H9 (cell line): Measurements from ENCODE around the gene CABP4. TPM values are rescaled to one million over a fixed set of nuclear protein-coding genes. Genes with fewer than 3 reads are reported as not detected.

ENCODE experiments used
- DNase-seq: peaks from one replicate; pipeline ENCODE4 v3.0.0-alpha.2; 2017
- H2AFZ ChIP-seq: one replicate; pipeline ENCODE4 v1.6.1; 2013; ENCODE audit warnings: mild to moderate bottlenecking, low read length, control low read depth, moderate library complexity
- H2AK5ac ChIP-seq: 2 replicates; pipeline ENCODE4 v1.6.1; 2013; ENCODE audit warnings: low read length, control low read depth, mixed read lengths; ENCODE audit not compliant: insufficient read length
- H2BK120ac ChIP-seq: one replicate; pipeline ENCODE4 v1.6.1; 2013; ENCODE audit warnings: low read depth, mild to moderate bottlenecking, low read length, control low read depth, inconsistent platforms; ENCODE audit not compliant: poor library complexity, severe bottlenecking
- H2BK12ac ChIP-seq: 2 replicates; pipeline ENCODE4 v1.6.1; 2013; ENCODE audit warnings: low read length, control low read depth, mixed read lengths, low read depth; ENCODE audit not compliant: insufficient read length
- H2BK15ac ChIP-seq: 2 replicates; pipeline ENCODE4 v1.6.1; 2013; ENCODE audit warnings: low read depth, low read length, control low read depth
- H2BK20ac ChIP-seq: one replicate; pipeline ENCODE4 v1.6.1; 2013; ENCODE audit warnings: low read depth, mild to moderate bottlenecking, low read length, control low read depth, inconsistent platforms; ENCODE audit not compliant: poor library complexity, severe bottlenecking
- H2BK5ac ChIP-seq: 2 replicates; pipeline ENCODE4 v1.6.1; 2013; ENCODE audit warnings: low read length, control low read depth, mixed read lengths; ENCODE audit not compliant: insufficient read length
- H3K14ac ChIP-seq: 2 replicates; pipeline ENCODE4 v1.6.1; 2013; ENCODE audit warnings: low read length, control low read depth; ENCODE audit not compliant: insufficient read depth
- H3K18ac ChIP-seq: 2 replicates; pipeline ENCODE4 v1.6.1; 2013; ENCODE audit warnings: low read depth, mild to moderate bottlenecking, mixed read lengths, low read length, control low read depth; ENCODE audit not compliant: insufficient read length
- H3K23ac ChIP-seq: 2 replicates; pipeline ENCODE4 v1.6.1; 2013; ENCODE audit warnings: low read length, control low read depth, mixed read lengths, low read depth; ENCODE audit not compliant: insufficient read length
- H3K23me2 ChIP-seq: 2 replicates; pipeline ENCODE4 v1.6.1; 2013; ENCODE audit warnings: low read depth, mild to moderate bottlenecking, mixed read lengths, low read length, control low read depth; ENCODE audit not compliant: insufficient read length, poor library complexity, severe bottlenecking
- H3K27ac ChIP-seq: 2 replicates; pipeline ENCODE4 v1.5.1; 2013; ENCODE audit warnings: low read length, control low read depth, mixed read lengths, low read depth; ENCODE audit not compliant: insufficient read length
- H3K27me3 ChIP-seq: 2 replicates; pipeline ENCODE4 v1.6.1; 2013; ENCODE audit warnings: low read length, control low read depth, inconsistent platforms; ENCODE audit not compliant: insufficient read depth
- H3K4ac ChIP-seq: 2 replicates; pipeline ENCODE4 v1.6.1; 2013; ENCODE audit warnings: low read depth, mild to moderate bottlenecking, control low read depth, inconsistent platforms, low read length, moderate library complexity
- H3K4me1 ChIP-seq: 2 replicates; pipeline ENCODE4 v1.6.1; 2013; ENCODE audit warnings: low read length, control low read depth, inconsistent platforms; ENCODE audit not compliant: insufficient read depth
- H3K4me2 ChIP-seq: 2 replicates; pipeline ENCODE4 v1.6.1; 2013; ENCODE audit warnings: low read length, control low read depth, mixed read lengths; ENCODE audit not compliant: insufficient read length, insufficient read depth
- H3K56ac ChIP-seq: 2 replicates; pipeline ENCODE4 v1.6.1; 2013; ENCODE audit warnings: low read depth, mild to moderate bottlenecking, mixed read lengths, low read length, control low read depth; ENCODE audit not compliant: insufficient read length
- H3K79me1 ChIP-seq: 2 replicates; pipeline ENCODE4 v1.6.1; 2013; ENCODE audit warnings: low read depth, mild to moderate bottlenecking, moderate library complexity, low read length, control low read depth, inconsistent platforms; ENCODE audit not compliant: insufficient read depth, poor library complexity, severe bottlenecking
- H3K79me2 ChIP-seq: 2 replicates; pipeline ENCODE4 v1.6.1; 2013; ENCODE audit warnings: low read length, control low read depth, inconsistent platforms; ENCODE audit not compliant: insufficient read depth
- H3K9ac ChIP-seq: 2 replicates; pipeline ENCODE4 v1.6.1; 2013; ENCODE audit warnings: low read length, control low read depth, mixed read lengths; ENCODE audit not compliant: insufficient read length; ENCODE audit errors: extremely low read depth
- H3K9me3 ChIP-seq: one replicate; pipeline ENCODE4 v1.6.1; 2013; ENCODE audit warnings: low read depth, low read length, inconsistent platforms; ENCODE audit not compliant: control insufficient read depth
- H3T11ph ChIP-seq: one replicate; pipeline ENCODE4 v1.6.1; 2013; ENCODE audit warnings: mild to moderate bottlenecking, low read length, control low read depth, inconsistent platforms
- H4K20me1 ChIP-seq: one replicate; pipeline ENCODE4 v1.6.1; 2013; ENCODE audit not compliant: control insufficient read depth, insufficient read length, insufficient read depth
- H4K5ac ChIP-seq: 2 replicates; pipeline ENCODE4 v1.6.1; 2013; ENCODE audit warnings: low read depth, mild to moderate bottlenecking, mixed read lengths, low read length, control low read depth; ENCODE audit not compliant: insufficient read length
- H4K8ac ChIP-seq: replicated peaks from 2 replicates; pipeline ENCODE4 v1.6.1; 2013; ENCODE audit warnings: low read length, control low read depth, mixed read lengths, low read depth; ENCODE audit not compliant: insufficient read length
- H4K91ac ChIP-seq: 2 replicates; pipeline ENCODE4 v1.6.1; 2013; ENCODE audit warnings: low read depth, mild to moderate bottlenecking, moderate library complexity, mixed read lengths, low read length, control low read depth; ENCODE audit not compliant: insufficient read length
- H3K27ac Mint-ChIP-seq, 3 experiments: 2 replicates in 2 of 3; 3 replicates in 1 of 3; pipeline ENCODE4 v1.8.0; 2020 to 2021; ENCODE audit warnings: mixed read lengths in 3 of 3, mild to moderate bottlenecking in 1 of 3, moderate library complexity in 1 of 3
- H3K27me3 Mint-ChIP-seq: 2 replicates; pipeline ENCODE4 v1.8.0; 2021; ENCODE audit warnings: low read depth, mild to moderate bottlenecking, moderate library complexity, mixed read lengths
- H3K36me3 Mint-ChIP-seq, 3 experiments: 2 replicates in 2 of 3; 3 replicates in 1 of 3; pipeline ENCODE4 v1.8.0; 2020 to 2021; ENCODE audit warnings: low read depth in 3 of 3, mixed read lengths in 3 of 3; ENCODE audit not compliant: insufficient read depth in 1 of 3
- H3K4me1 Mint-ChIP-seq, 2 experiments: 2 replicates each; pipeline ENCODE4 v1.8.0; 2020; ENCODE audit warnings: mixed read lengths in 2 of 2
- H3K4me3 Mint-ChIP-seq, 2 experiments: 2 replicates in 1 of 2; 3 replicates in 1 of 2; pipeline ENCODE4 v1.8.0; 2020 to 2021; ENCODE audit warnings: mild to moderate bottlenecking in 2 of 2, mixed read lengths in 2 of 2, moderate library complexity in 1 of 2
- H3K9me3 Mint-ChIP-seq, 2 experiments: 2 replicates in 1 of 2; 3 replicates in 1 of 2; pipeline ENCODE4 v1.8.0; 2020; ENCODE audit warnings: mild to moderate bottlenecking in 2 of 2, mixed read lengths in 2 of 2, moderate library complexity in 1 of 2
- CTCF ChIP-seq: fragments of 200-600 bp; sonication (generic); conservative IDR thresholded peaks from 3 replicates; pipeline ENCODE4 v1.8.0; 2021; ENCODE audit warnings: antibody characterized with exemption, mild to moderate bottlenecking
- WGBS: extraction: QIAGEN DNeasy Blood & Tissue Kit; methylation state at CpG from one replicate; pipeline ENCODE4 v1.1.7; 2013; ENCODE audit warnings: missing lambda C conversion rate, low lambda C conversion rate, mixed read lengths; ENCODE audit not compliant: insufficient read length; ENCODE audit errors: extremely low coverage; 5-methylcytosine and 5-hydroxymethylcytosine counted together
- total RNA-seq: library from RNA; stranded (reverse); gene quantifications from 2 replicates; pipeline ENCODE4 v1.2.1, GENCODE V29; 2021

The CABP4 gene
- total RNA-seq, 1 experiment from 2014 or later = not detected

GRCh38 chr11:67408437-67409200, 46.5 kb upstream of the CABP4 start:
- TF ChIP-seq CTCF = no peak
- H3T11ph ChIP-seq = no peak overlapping the region
- DNase-seq = no peak
- H2AK5ac ChIP-seq = no peak overlapping the region
- H3K18ac ChIP-seq = no peak overlapping the region
- H3K27me3 ChIP-seq = no peaks in the 10 kb centered on the region
- no peak overlapping the region for H4K91ac ChIP-seq
- no peak overlapping the region for H3K4me2 ChIP-seq
- no peak overlapping the region for H3K27ac ChIP-seq
- Mint-ChIP-seq H3K4me1 (peaks cover 14 to 28% of the 10 kb centered on the region in 2 experiments), H3K27ac (peak overlapping the region in 1 of 3 experiments; percentile 22; a peak in 1 of 7 replicates), H3K36me3 (no peaks in the 10 kb centered on the region), H3K9me3 (no peaks in the 10 kb centered on the region), H3K4me3 (0 out of 5 replicates have a peak overlapping the region, but pooled peaks of 1 of the 2 experiments have one; percentile 46), H3K27me3 (peaks cover 45% of the 10 kb centered on the region)
- no peak overlapping the region for H2BK5ac ChIP-seq
- no CpG with 5 or more reads among the region's 18 CpGs for WGBS
- no peaks in the 10 kb centered on the region for H4K20me1 ChIP-seq
- H4K5ac ChIP-seq = no peak overlapping the region
- H2BK15ac ChIP-seq = no peak overlapping the region
- H3K79me2 ChIP-seq = no peaks in the 10 kb centered on the region
- no peak overlapping the region for H2AFZ ChIP-seq
- no peak overlapping the region for H3K4ac ChIP-seq
- H3K14ac ChIP-seq = no peak overlapping the region
- no peaks in the 10 kb centered on the region for H3K9me3 ChIP-seq
- H3K9ac ChIP-seq = no peak overlapping the region
- no peaks in the 10 kb centered on the region for H3K4me1 ChIP-seq
- H3K79me1 ChIP-seq = no peaks in the 10 kb centered on the region
- no peak overlapping the region for H3K23ac ChIP-seq
- no peak overlapping the region for H2BK120ac ChIP-seq
- no peak overlapping the region for H3K56ac ChIP-seq
- no peak overlapping the region for H2BK20ac ChIP-seq
- no peak overlapping the region for H4K8ac ChIP-seq
- H2BK12ac ChIP-seq = no peak overlapping the region
- no peaks in the 10 kb centered on the region for H3K23me2 ChIP-seq
